K562 (cell line): ENCODE data around the gene HSD3B7. TPM values are rescaled to one million over a fixed set of nuclear protein-coding genes. Genes with fewer than 3 reads are reported as not detected.

ENCODE experiments used
- HMBOX1 ChIP-seq: sonication (generic); IDR thresholded peaks from 2 replicates; pipeline ENCODE4 v1.6.1; 2016
- IRF9 ChIP-seq: fragments of 450-650 bp; IDR thresholded peaks from 2 replicates; pipeline ENCODE4 v1.6.1; 2016; ENCODE audit warnings: missing biosample characterization, missing genetic modification characterization
- PHF8 ChIP-seq: fragments of 200-600 bp; sonication (generic); IDR thresholded peaks from 2 replicates; pipeline ENCODE4 v1.6.1; 2012; ENCODE audit warnings: mixed run types, mild to moderate bottlenecking, inconsistent platforms, low read length, moderate library complexity, borderline replicate concordance
- POLR2H ChIP-seq: IDR thresholded peaks from 2 replicates; pipeline ENCODE4 v1.6.1; 2016; ENCODE audit warnings: missing genetic modification characterization, low read depth, mild to moderate bottlenecking, control low read depth, missing compliant biosample characterization, moderate library complexity
- RHOXF2B ChIP-seq: fragments of 250-450 bp; sonication (Bioruptor Pico); conservative IDR thresholded peaks from 2 replicates; pipeline ENCODE4 v1.5.1; 2021
- SMAD1 ChIP-seq: fragments of 150-350 bp; IDR thresholded peaks from 2 replicates; pipeline ENCODE4 v1.6.1; 2014; ENCODE audit warnings: low read length, low read depth; ENCODE audit not compliant: partially characterized antibody
- ZBTB40 ChIP-seq, 2 experiments: fragments of 450-650 bp in 1 of 2; sonication (generic) in 1 of 2; formaldehyde crosslinking in 1 of 2; IDR thresholded peaks; 2 replicates each; pipeline versions ENCODE4 v1.7.1 to v1.9.0; 2016 to 2022; ENCODE audit warnings: inconsistent platforms in 1 of 2, mild to moderate bottlenecking in 1 of 2, missing genetic modification reagents in 1 of 2
- ZNF121 ChIP-seq: sonication (generic); formaldehyde crosslinking; conservative IDR thresholded peaks from 2 replicates; pipeline ENCODE4 v1.8.0; 2022; ENCODE audit warnings: missing genetic modification reagents
- ZNF23 ChIP-seq: fragments of 250-450 bp; sonication (Bioruptor Pico); IDR thresholded peaks from 2 replicates; pipeline ENCODE4 v1.4.0; 2020; ENCODE audit warnings: mild to moderate bottlenecking
- ZNF232 ChIP-seq: sonication (generic); formaldehyde crosslinking; IDR thresholded peaks from 2 replicates; pipeline ENCODE4 v1.8.0; 2022; ENCODE audit warnings: mild to moderate bottlenecking, missing genetic modification reagents
- ZNF561 ChIP-seq: fragments of 450-650 bp; formaldehyde crosslinking; conservative IDR thresholded peaks from 2 replicates; pipeline ENCODE4 v1.4.0; 2020; ENCODE audit warnings: mild to moderate bottlenecking, moderate library complexity
- ZNF79 ChIP-seq: fragments of 250-450 bp; sonication (Bioruptor Pico); IDR thresholded peaks from 2 replicates; pipeline ENCODE4 v1.4.0; 2020; ENCODE audit warnings: low read depth, mild to moderate bottlenecking, moderate library complexity
- polyA plus RNA-seq, 8 experiments: library from polyadenylated mRNA; depleted of rRNA in 4 of 8; stranded (reverse) in 5 of 8; unstranded in 3 of 8; fragments of >200 nt; fragmentation: Nextera tagmentation in 2 of 8; fragmentation: Illumina TruSeq in 1 of 8; extraction: Ambion mirVana in 2 of 8; extraction: Trizol in 1 of 8; gene quantifications; 2 replicates each; pipeline versions ENCODE4 v1.2.1 to v1.2.3, GENCODE V29; 2011 to 2014; ENCODE audit warnings: inconsistent platforms in 1 of 8, missing spikeins in 1 of 8
- total RNA-seq, 7 experiments: library from RNA; depleted of rRNA in 6 of 7; stranded (reverse); fragments of >200 nt in 6 of 7; fragmentation: Illumina TruSeq in 2 of 7; extraction: Trizol in 2 of 7; gene quantifications; 2 replicates each; pipeline versions ENCODE4 v1.2.1 to v1.2.3, GENCODE V29; 2011 to 2021; ENCODE audit warnings: low replicate concordance in 1 of 7

HSD3B7 gene
- total and polyA plus RNA-seq, 9 of the 15 experiments (the other 6 are each of a cell fraction or from before 2014, with no cell fraction given) = 5.4 to 49.1 (median 23.0) TPM

- TF ChIP-seq ZBTB40 (IDR thresholded peaks at IDR 0.05) = peak; percentile 64; the same call in 1 of the 2 replicates
- no peak for TF ChIP-seq ZBTB40 (CRISPR knock-in tag; IDR thresholded peaks at IDR 0.05)
- no peak for TF ChIP-seq SMAD1
- no peak for TF ChIP-seq HMBOX1
- TF ChIP-seq ZNF561 (CRISPR knock-in tag) = no peak
- TF ChIP-seq ZNF121 = no peak
- no peak for TF ChIP-seq ZNF232 (CRISPR knock-in tag)
- no peak for TF ChIP-seq ZNF23 (CRISPR knock-in tag)
- TF ChIP-seq PHF8 = peak; percentile 40; the same call in 1 of the 2 replicates
- TF ChIP-seq IRF9 = no peak
- TF ChIP-seq RHOXF2B (CRISPR knock-in tag) = no peak
- no peak for TF ChIP-seq ZNF79 (CRISPR knock-in tag)
- TF ChIP-seq POLR2H (tag) = no peak; the same call in 1 of the 2 replicates
These were observed 36.0 kb upstream of the HSD3B7 start, which contains the start of gene ORAI3 (continued) for GRCh38 chr16:30948667-30949649.
